Fibroblast of the conjunctiva (primary cell): ENCODE measurements around the gene REEP6.

Source experiments
- DNase-seq: peaks from one replicate; pipeline ENCODE4 v3.0.0-alpha.2; 2010; ENCODE audit warnings: low read depth

Gene REEP6

GRCh38 chr19:1491114-1491848 lies at the start of gene REEP6:
Gene REEP6 (plus strand): TSS chr19:1491181. CDS start chr19:1491270, 89 bp downstream.
- DNase-seq = no peak

GRCh38 chr19:1441677-1442438 lies 49.1 kb upstream of the REEP6 start:
- DNase-seq = no peak

GRCh38 chr19:1445185-1445931 lies 45.6 kb upstream of the REEP6 start:
- no peak for DNase-seq

GRCh38 chr19:1445932-1446712 lies 44.9 kb upstream of the REEP6 start:
- DNase-seq = no peak

GRCh38 chr19:1446713-1447481 lies 44.1 kb upstream of the REEP6 start:
- no peak for DNase-seq

GRCh38 chr19:1447504-1447903 lies 43.5 kb upstream of the REEP6 start:
- no peak for DNase-seq

- DNase-seq = no peak
These were observed 43.0 kb upstream of the REEP6 start for GRCh38 chr19:1447944-1448343.

GRCh38 chr19:1449467-1450442 lies 41.2 kb upstream of the REEP6 start, which contains the start of gene APC2:
Gene APC2 (plus strand): TSS chr19:1450121. CDS start chr19:1453002, 2,881 bp downstream.
- no peak for DNase-seq

- no peak for DNase-seq
These were observed 39.9 kb upstream of the REEP6 start for GRCh38 chr19:1450735-1451731.

GRCh38 chr19:1451916-1452801 lies 38.8 kb upstream of the REEP6 start:
- no peak for DNase-seq

- no peak for DNase-seq
These were observed 38.0 kb upstream of the REEP6 start for GRCh38 chr19:1452802-1453524.

GRCh38 chr19:1453525-1454364 lies 37.2 kb upstream of the REEP6 start:
- DNase-seq = no peak

GRCh38 chr19:1455002-1455335 lies 36.0 kb upstream of the REEP6 start:
- DNase-seq = no peak

GRCh38 chr19:1455336-1456120 lies 35.5 kb upstream of the REEP6 start:
- no peak for DNase-seq
